Hematopoietic multipotent progenitor cell treated with erythropoietin and hydrocortisone succinate and interleukin-3 and kit ligand, for 6 days (in vitro differentiated cells): ENCODE results near the gene MOSPD2.

Experiments used
- DNase-seq: peaks from one replicate; pipeline ENCODE4 v3.0.0-alpha.2; 2015

The MOSPD2 gene

DNA sequence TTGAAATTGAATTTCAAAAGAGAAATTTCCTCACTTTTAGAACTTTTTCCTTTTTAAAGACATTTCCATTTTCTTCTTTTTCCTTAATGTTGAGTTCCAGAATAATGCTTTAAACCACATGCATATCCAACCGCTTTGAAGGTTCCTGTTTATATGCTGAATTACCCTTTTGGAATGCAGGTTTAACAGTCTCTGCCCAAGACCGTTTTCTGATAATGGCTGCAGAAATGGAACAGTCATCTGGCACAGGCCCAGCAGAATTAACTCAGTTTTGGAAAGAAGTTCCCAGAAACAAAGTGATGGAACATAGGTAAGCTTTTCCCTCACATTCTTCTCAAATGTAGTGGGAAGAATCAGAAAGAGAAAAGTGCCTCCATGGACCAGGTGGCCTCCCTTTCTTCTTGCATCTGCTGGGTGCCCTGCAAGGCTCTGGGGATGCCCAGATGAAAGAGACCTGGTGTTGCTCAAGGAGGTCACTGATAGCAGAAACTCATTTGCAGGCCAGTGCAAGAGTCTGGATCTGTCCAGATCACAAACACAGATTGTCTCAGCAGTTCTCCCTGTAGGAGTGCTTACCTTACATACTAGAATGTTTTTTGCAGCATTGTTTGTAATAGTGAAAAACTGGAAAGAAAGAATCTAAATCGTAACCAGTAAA is 42.9 kb downstream of the MOSPD2 start:
- DNase-seq = no peak

DNA sequence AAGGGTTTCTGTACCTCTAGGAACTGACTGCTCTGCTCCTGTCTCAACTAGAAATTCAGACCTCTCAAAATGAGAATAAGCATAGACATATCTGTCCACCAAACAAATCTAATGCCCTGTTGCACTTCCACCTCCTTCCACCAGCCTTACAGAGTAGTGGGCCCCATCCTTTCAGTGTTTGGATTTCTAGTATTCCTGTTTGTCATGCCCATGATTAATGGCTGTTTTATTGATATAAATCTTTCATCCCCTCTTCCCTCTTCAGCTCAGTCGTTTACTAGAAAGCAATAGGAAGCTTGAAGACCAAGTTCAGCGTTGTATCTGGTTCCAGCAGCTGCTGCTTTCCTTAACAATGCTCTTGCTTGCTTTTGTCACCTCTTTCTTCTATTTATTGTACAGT is 46.2 kb downstream of the MOSPD2 start:
- no peak for DNase-seq

DNA sequence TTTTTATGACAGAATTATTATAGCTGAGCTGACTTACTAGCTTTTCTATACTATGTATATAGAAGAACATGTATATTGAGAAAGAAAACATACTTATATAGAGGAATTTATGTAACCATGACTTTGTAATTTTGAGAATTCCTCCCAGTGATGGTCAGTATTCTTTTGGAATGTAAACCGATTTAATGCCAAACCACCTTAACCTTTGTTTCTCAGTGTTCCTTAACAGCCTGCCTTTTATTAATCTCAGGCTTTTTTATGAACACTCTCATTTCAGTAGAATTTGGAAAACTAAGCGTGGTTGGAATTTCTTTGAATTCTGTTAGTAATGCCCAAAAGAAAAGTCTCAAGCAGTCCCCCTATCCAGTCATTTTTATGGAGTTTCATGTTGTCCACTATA is 47.0 kb downstream of the MOSPD2 start:
- no peak for DNase-seq

DNA sequence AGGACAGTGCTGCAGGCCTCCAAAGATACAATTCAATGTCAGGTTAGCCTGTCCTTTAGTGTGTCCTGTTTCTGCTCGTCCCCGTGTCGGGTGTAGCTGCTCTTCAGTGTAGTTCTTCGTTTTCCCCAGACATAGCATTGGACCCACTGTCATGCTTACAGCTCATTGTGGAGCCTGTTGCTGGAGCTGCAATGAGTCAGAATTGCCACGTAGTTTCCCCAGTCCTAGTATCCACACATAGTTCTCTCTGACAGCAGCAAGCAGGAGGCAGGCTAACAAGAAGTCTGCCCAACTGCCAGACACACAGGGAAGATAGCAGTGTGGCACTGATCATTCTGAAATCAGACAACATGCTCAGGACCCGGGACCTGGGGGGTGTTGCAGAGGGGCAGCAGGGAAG is 49.2 kb downstream of the MOSPD2 start:
- no peak for DNase-seq

DNA sequence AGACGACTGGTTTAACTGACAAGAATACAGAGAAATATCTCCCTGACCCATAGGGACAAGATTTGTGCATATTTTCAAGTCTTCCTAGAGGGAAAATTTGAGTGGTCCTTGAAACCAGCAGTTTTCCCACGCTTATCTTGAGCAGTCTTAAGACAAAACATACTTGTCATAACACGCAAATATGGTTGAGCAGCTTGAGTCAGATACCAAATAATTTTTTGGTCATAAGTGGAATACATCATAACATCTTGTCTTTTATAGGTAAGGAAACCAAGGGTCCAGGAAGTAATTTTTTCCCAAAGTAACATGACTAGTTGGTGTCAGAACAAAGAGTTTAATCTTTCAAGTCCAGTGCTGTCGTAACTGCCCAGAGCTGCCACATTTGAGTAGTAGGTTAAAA is 50.5 kb downstream of the MOSPD2 start:
- DNase-seq = no peak

DNA sequence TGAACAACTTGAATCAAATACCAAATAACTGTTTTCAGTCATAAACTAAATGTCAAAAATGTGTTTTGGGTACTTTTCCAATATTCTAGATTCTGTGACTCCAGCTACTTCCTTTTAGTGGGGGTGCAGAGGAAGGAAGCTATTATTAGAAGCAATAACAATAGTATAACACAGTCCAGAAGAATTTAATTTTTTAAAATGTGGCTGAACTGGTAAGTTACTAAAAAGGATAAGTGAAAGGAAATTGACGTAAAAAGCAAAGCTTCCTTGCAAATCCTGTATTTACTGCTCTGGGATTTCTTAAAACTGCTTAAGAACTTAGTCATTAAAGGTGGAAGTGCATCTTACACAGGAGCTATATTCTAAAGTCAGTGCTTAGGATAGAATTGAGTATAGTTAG is 53.2 kb downstream of the MOSPD2 start:
- DNase-seq = no peak

DNA sequence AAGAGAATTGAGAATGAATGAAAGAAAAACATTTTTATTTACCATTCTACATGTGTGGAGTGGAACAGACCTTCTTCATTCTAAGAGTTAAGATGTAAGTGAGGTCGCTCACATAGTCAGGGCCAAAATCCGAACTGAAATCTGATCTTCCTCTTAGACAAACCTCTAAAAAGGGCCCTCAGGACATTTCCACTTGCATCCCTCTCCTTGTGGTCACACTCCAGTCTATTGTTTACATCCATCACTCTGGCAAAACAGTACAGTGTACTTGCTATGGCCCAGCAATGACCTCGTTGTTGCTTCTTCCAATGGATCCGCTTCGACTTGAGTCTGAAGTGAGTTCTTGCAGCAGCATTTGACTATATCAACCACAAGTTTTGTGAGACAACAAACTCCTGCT is 54.2 kb downstream of the MOSPD2 start:
- no peak for DNase-seq

DNA sequence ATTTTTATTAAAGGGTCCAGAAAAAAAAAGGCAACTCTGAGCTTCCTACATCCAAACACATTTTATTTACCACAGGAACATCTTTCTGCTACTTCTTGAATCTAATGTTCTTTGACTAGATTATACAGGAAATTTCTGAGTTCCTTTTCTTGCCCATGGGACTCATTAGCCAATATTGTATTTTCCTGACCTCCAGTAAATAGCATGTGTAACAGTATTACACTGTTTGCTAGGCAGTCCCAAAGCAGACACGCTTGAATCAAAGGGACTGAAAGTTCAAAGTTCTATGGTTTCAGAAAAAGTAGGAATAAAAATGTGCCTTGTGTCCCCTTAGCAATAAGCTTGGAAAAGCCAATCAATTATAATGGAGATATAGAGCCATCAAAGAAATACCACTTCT is 57.4 kb downstream of the MOSPD2 start:
- DNase-seq = no peak

DNA sequence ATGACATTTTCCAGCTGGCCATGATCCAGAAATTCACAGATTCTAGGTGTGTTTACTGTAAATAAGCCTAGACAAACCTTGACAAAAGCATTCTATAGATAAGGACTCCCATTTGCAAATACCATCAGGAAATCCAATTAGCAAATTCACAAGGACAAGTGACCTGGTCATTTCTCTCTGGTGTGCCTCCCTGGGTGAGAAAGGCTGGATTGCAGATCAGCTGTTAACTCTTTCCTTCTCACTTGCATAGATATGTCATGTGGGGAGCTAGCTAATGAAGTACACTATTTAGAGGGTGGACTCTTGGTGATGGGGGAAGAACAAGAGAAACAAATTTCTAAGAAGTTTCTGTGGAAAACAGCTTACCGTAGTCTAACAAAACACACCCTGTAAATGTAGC is 58.9 kb downstream of the MOSPD2 start:
- DNase-seq = no peak

DNA sequence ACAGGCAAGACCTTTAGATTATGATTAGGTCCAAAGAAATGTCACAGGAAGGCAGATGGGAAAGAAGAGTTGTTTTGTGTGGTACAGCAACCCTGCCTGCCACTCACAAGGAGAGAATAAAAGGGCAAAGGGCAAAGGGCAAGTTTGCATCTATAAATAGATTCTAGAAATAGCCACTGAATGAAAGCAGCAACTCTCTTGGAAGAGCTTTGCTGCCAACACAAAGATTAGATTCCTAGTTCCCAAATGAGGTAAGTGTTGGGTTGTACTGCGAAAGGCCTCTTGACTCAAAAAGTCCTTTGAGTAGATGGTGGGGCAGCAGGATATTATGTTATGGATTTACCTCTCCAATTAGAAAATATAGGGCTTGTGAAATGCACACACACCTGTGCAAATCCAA is 61.2 kb downstream of the MOSPD2 start:
- no peak for DNase-seq

DNA sequence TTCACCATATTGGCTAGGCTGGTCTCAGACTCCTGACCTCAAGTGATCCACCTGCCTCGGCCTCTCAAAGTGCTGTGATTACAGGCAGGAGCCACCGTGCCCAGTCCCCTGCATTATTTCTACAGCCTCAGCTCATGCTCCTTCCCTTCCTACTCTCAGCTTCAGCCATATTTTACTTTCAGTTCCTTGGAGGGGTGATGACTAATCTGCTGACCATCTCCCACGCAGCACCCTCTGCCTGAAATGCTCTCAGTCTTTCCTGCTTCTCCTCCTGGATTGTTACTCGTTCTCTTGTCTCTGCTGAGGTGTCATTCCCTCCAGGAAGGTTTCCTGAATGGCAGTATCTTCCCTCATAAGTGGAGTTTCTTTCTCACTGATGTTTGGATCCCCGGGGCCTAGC is 63.3 kb downstream of the MOSPD2 start:
- DNase-seq = no peak

DNA sequence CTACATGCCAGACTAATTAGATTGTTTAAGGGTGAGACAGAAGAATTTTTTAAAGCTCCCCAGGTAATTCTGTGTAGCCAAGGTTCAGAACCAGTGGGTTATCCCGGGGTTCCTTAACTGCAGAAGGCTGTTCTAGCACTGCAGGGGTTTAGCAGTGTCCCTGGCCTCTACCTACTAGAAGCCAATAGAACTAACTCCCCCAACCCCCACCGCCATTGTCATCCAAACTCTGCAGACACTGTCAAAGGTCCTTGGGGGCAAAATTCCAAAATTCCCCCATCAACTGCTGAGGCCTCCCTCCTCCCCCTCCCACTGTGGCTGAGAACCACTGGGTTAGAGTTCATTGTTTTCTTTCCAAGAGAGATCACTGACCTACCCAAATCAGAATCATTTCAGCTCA is 66.4 kb downstream of the MOSPD2 start:
- no peak for DNase-seq

DNA sequence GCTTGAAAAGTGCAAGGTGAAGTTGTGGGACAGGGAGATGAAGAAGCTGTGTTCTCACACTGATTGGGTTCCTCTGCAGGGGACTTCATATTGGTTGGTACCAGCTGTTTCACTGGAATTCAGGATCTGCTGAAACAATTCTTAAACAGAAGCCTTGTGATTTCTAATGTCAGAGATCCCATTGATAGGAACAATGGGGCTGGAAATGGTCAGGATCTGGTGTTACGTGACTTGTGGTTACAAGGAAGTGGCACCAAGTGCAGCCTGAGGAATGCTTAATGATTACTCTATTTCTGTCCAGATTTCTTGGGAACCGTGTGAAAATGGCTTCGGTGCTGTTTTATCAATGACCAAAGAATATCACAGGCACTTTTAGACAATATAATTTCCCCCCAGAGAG is 68.1 kb downstream of the MOSPD2 start:
- no peak for DNase-seq

DNA sequence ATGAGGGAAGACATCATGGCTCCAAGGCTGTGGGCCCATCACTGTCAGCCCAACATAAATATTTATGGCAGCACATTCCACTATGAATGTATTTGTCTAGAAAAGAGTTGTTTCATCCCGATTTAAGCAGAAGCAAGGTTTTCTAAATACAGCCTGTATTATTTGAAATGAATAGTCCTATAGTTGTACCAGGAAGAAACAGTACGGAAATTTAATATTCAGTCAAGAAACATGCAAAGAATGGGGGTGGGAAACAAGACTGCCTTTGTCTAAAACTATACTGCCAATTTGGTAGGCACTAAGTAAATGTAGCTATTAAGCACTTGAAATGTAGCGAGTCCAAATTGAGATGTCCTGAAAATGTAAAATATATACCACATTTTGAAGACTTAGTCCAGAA is 69.1 kb downstream of the MOSPD2 start:
- no peak for DNase-seq

DNA sequence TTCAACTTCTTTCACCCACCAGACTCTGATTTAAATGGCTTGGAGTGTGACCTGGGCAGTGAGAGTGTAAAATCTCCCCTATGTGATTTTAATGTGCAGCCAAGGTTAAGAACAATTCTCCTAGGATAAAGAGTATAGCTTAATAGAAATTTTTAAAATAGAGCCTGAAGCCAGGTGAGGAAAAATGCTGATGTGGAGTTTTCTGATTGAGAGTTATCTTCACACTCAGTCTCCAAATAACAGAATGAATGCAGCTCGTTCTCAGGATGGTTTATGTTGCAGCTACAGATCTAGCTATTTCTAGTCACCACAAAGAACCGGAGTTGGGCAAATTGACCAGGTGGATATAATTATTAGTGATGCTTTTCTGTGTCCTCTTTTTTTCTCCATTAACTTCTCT is 70.7 kb downstream of the MOSPD2 start:
- no peak for DNase-seq

DNA sequence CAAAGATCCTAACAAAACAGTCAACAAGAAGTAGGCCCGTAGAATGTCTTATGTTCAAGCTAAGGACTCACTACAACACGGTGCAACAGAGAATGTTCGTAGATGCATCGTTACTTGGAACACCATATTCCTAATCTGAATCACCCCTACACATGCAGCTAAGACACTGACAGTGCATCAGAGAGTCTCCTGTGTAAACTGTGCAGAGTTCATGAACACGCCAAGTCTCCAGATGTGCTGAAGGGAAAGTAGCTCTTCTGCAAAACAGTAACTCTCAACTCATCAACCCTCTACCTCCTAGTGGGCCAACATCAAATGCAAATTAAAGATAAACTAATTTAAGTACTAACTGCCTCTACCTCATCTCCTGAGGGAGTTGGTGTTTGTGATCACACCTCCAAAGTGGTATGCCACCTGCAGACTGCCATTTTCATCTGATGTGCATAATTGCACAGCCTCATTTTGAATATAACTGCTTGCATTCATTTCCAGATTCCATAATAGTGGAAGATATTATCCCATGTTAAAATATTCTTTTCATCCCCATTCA is 73.5 kb downstream of the MOSPD2 start:
- no peak for DNase-seq

DNA sequence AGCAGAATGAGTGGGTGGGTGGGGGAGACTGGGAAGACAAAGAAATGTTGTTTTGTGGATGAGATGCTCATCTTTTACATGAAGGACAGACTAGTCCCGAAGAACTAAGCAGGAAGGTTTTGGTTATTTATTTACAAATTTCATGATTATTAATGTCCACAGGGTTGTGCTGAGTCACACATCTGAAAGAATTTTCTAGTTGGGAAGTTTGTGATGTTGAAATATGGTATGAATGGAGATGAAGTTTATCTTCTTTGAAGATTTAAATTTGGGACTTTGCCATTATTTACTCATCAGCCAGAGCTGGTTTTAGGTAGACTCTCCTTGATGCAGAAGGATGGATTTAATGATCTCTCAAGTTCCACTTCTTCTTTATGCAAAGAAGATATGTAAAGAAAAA is 75.5 kb downstream of the MOSPD2 start:
- no peak for DNase-seq

DNA sequence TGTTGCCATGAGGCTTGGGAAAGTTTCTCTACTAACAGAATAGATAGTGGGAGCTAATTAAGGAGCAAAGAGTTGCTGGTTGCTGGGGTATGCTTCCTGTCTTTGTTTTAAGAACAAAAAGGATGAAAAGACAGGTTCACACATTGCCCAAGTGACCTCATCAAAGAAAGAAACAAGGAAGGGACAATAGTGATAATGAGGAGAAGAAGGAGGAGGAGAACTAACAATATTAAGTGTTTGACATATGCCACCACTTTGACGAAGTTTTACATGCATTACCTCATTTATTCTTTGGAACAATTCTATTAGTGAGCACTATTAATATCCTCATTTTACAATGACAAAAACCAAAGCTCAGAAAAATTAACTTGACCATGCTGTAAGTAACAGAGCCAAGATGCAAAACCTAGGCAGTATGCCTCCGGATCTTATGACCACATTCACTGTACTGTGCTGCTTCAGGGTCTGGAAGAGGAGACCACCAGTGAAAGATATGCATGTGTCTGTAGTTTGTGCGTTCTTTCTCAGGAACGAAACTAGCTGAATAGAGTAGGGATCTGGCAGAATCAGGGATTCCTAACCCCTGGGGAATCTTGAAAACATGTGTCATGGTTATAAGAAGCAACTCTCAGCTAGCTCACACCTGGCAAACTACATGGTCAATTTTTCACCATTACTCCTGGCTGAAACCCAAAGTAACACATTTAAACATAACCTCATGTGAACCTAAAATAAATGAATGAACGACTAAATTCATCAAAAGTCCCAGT is 83.8 kb downstream of the MOSPD2 start:
- no peak for DNase-seq

DNA sequence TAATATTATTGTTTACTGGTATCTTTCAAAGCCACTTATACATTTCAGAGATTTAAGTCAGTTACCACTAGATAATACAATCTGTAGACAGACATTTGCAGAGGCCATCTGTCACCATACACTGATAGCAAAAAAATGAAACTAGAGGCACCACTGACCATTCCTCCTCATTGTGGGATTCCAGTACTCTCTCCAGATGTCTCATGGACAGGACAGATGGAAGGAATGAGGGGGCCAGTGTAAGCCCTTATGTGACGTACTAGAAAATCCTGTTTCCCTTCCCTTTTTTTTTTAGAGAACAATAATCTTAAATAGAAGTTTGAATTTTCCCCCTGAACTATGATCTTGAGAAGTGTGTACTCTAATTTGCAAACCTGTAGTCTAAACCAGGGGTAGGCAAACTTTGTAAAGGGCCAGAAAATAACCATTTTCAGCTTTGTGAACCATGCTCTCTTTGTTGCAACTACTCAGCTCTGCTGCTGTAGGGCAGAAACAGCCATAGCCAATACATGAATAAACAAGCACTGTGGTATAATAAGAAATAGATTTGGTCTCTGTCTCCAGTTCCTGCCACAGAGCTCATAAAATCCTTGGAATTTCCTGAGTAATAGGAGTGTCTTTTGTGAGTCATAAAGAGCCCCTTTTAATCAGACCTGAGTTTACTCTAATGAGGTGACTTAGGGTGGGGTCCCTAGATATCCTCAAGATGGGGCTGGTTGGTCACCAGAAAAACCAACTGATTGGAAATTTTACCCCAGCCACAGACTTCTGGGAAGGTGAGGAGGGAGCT is 90.4 kb downstream of the MOSPD2 start:
- DNase-seq = no peak

DNA sequence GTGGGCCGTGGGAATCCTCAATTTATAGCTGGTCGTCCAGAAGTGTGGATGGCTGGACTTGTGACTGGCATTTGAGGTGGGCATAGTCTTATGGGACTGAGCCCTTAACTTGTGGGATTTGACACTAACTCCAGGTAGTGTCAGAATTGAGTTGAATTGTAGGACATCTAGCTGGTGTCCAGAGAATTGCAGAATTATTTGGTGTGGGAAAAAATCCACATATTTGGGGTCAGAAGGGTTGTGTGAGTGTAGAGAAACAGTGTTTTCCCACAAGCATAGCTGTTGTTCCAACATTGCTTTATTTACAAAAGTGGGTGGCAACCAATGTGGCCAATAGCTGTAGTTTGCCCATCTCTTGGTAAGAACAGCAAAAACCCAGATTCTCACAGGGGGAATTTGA is 91.3 kb downstream of the MOSPD2 start:
- DNase-seq = no peak
